Raji (cell line): Measurements from ENCODE around the gene TTLL10.

Source experiments
- POLR2A ChIP-seq: IDR thresholded peaks from 2 replicates; pipeline ENCODE4 v1.6.1; 2011; ENCODE audit warnings: low read depth, low read length, control low read depth; ENCODE audit not compliant: insufficient read depth

Gene TTLL10

GRCh38 chr1:1241588-1242219 lies 68.0 kb downstream of the TTLL10 start:
- TF ChIP-seq POLR2A, result no peak

DNA sequence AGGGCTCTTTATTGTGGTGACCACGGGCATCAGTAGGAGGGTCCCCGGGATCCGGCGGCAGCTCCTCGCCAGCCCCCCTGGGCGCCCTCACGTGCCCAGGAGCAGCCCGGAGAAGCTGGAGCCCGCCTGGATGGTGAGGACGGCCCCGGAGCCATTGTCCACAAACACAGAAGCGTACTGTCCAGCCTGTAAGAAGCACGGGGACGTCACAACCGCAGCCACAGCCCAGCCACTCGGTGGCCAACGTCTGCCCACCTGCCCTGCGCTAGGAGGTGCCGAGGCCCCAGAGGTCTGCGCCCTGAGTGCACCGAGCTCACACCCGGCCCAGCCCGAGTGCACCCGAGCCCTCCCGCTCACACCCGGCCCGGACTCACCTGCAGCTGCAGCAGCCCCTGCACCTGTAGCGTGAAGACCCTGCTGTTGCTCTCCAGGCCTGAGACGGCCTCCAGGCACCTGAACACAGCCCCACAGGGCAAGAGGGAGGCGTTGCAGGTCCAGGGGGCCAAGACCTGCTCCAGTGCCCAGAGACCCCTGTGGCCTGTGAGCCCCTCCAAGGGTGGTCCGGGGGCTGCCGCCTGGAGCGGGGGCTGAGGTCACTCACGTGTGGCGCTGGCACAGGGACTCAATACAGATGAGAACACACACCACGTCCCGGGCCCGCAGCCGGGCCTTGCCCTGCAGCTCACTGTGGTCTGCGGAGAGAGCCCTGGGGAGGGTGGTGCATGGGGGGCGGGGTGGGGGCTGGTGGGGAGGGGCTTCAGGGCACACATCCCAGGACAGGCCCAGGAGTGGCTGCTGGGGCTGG lies 69.0 kb downstream of the TTLL10 start:
- no peak for TF ChIP-seq POLR2A

DNA sequence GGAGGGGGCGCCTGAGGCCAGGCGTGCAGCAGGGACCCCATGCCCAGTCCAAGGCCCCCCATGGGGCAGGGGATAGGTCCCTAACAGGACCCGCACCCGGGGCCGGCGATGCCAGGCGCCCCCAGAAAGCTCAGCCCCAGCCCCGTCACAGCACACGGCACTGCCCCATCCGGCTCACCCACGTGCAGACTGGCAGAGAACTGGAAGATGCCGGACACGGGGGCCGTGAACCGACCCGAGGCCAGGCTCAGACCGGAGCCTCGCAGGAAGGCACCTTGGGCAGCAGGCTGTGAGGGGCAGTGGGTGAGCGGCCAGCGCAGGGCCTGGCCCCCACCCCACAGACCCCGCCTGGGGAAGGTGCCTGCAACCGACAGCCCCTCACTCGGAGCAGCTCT lies 69.6 kb downstream of the TTLL10 start:
- no peak for TF ChIP-seq POLR2A

GRCh38 chr1:1243807-1244191 lies 70.1 kb downstream of the TTLL10 start:
- no peak for TF ChIP-seq POLR2A

DNA sequence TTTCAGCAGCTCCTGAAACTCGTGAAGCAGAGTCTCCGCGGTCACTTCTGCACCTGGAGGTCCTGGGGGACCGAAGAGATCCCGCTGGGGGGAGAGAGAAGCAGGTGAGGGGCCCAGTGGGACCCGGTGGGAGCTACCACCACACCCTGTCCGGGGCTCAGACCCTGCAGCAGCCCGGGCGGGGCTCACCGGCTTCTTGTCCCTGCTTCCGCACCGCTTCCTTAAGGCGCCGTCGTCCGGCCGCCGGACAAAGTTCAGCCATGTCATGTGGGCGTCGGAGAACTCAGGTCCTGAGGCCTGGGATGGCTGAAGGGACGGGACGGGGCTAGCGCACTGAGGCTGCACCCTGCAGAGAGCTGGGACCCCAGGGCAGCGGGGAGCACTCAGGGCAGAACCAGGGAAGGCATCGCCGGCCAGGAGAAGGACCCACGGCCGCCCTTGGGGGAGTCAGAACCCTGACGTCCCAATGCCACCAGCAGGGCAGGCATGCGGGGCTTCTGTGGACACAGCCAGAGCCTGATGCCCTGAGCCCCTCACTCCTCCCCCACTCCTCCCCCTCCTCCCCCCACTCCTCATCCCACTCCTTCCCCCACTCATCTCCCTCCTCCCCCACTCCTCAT lies 70.6 kb downstream of the TTLL10 start:
- no peak for TF ChIP-seq POLR2A

DNA sequence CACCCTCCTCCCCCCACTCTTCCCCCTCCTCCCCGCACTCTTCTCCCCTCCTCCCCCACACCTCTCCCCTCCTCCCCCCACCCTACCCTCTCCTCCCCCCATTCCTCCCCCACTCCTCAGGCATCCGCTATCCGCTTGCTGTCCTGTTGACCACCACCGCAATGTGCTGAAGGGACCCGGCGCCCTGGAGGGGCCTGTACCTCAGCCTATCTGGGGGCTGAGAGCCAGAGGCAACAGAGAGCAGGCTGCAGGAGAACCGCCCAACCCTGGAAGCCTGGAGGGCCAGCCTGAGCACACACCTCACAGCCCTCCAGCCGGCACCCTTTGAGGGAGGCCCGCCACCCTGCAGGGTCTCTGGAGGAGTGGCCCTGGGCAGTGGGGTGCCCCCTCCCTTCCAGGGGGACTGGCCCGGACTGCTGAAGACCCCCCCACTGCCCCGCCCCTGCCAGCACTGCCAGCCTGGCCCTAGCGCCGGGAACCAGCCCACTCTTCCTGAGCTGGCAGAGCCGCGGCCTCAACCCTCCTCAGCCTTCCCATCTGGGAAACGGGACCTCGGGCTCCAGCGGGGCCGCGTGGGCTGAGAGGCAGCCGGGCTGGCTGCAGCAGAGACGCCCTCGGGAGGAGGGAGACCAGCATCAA lies 71.6 kb downstream of the TTLL10 start:
- TF ChIP-seq POLR2A, result no peak

- TF ChIP-seq POLR2A, result no peak
Observed at GRCh38 chr1:1245817-1246576, 72.3 kb downstream of the TTLL10 start.

- no peak for TF ChIP-seq POLR2A
Observed at GRCh38 chr1:1246577-1247340, 73.1 kb downstream of the TTLL10 start, which contains the start of gene C1QTNF12. TSS of gene C1QTNF12 (minus strand) at chr1:1246722. CDS start at chr1:1246690, 32 bp downstream.

- no peak for TF ChIP-seq POLR2A
Observed at GRCh38 chr1:1247341-1247913, 73.7 kb downstream of the TTLL10 start.
